SIG-M5 treated with dmso at 0.1 percent for 504 hours (cell line): ENCODE results near the gene MAN2C1.
"Not testable (repeated sequence)": the region's sequence is repeated elsewhere in the genome, so short reads cannot be mapped to it uniquely, and the experiment has no call there.

Source experiments
- DNase-seq: peaks from one replicate; lab custom pipeline; 2025; ENCODE audit not compliant: unreplicated experiment; lab: John Stamatoyannopoulos, UW

MAN2C1 gene

DNA sequence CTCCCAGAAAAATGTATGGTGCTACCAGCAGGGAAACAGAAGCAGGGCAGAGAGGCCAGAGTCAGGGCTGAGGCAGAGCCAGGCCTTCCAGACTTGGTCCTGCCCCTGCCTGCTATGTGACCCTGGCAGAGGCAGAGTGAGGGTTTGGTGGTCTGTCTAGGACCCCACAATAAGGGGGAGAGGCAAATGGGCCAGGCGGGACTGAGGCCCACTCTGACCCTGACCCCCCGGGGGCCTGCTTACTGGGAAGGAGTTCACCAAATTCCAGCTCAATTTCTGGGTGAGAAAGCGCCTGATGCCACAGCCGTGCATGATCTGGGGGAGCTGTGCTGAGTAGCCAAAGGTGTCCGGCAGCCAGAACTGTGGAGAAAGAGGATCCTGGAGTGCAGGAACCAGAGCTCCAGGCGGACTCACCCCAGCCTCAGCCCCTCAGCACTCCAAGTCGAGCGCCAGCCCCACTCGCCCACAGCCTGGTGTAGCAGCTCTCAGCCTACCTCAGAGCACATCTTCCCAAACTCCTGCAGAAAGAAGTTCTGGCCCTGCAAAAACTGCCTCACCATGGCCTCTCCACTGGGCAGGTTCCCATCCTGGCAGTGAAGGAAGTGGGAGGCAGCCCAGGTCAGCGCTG lies 6.9 kb downstream of the MAN2C1 start:
- no peak for DNase-seq

DNA sequence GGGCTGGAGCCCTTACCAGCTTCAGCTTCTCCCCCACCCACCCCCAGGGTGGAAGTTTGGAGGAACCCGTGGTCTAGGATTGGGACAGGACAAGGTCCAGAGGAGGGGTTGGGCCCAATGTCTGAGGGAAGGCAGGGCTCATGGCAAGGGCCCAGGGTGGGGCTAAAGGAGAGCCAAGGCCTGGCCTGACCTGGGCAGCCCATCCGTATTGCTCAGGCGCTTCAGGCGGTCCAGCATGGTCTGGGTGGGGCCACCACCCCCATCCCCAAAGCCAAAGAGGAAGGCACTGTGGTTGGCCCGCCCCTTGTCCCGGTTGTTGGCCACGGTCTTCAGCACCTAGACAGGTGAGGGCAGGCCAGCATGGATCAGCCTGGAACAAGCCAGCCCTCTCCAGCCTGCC lies 7.6 kb downstream of the MAN2C1 start:
- no peak for DNase-seq

DNA sequence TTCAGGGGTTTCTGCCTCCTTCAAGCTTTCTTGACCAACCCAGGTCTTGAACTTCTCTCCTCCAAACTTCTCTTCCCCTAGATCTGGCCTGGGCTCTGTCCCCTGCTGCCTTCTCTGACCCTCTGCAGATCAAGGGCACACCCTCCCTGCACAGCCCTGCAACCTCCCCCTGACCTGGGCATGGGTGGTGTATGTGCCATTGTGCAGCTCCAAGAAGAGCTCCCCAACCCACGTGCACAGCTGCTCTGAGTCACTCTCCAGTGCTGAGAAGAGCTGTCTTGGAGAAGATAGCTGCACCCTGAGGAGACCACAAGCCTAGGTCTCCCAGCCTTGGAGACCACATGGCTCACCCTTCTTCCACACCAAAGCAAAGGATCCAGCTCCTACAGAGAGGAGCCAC lies 8.0 kb downstream of the MAN2C1 start:
- no peak for DNase-seq

DNA sequence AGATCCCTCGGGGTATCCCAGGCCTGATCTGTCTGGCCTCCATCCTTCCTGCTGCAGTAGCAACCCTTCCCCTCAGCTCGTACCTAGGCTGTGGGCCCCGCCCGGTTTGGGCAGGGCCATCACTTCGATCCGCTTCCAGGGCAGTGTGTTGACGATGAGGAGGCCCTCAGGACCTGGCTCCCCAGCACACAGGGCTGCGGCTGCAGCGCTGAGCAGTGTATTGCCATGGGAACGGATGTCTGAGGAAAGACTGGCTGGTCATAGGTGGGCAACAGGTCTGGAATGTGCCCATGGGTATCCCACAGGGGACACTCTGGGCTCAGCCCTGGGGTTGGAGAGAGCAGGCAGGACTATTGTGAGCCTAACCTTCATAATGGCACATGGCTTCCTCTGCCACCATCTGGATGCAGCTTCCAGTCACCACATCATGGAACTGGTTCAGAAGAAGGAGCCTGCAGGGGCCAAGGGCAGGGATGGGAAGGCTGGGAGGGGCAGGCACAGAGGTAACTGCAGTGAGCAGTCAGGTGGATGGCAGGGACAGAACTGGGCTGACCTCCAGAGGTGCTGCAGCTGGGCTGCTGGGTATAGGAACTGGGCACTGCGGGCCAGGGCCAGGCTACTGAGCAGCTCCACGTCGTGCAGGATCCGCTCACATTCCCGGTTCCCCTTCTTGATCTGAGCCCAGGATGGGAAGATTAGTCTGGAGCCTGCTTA lies 8.7 kb downstream of the MAN2C1 start:
- DNase-seq, result no peak

DNA sequence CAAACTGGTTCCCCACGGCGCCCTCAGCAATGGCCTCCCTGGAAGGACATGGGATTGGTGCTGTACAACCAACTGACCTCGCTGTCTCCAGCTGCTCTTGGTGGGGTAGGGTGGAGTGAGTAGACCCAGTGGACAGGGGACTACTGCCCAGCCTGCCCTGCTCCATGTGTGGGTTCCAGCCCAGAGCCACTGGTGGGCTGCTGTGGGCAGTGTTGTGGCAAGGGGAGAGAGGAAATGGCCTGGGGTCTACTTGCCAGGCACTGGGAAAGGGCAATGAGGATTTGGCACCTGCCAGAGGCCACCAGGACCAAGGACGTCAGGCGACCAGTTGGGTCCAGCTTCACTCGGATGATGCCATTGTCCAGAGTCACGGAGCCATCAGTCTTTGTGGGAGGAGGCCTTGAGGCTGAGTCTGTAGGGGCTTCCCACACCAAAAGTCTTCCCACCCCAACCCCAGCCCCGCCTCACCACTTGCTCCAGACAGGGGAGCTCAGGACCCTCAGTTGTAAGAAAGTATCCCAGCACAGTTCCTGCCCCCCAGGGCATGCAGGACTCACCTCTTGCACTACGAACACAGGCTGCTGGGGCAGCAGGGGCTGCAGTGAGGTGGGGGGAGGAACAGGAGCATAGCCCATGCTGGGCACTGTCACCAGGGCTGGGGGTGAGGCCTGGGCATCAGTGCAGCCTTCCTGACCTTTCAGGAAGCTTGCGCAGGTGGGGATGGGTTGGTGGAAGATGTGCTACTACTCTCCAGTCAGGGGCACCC lies 9.5 kb downstream of the MAN2C1 start:
- DNase-seq, result no peak

DNA sequence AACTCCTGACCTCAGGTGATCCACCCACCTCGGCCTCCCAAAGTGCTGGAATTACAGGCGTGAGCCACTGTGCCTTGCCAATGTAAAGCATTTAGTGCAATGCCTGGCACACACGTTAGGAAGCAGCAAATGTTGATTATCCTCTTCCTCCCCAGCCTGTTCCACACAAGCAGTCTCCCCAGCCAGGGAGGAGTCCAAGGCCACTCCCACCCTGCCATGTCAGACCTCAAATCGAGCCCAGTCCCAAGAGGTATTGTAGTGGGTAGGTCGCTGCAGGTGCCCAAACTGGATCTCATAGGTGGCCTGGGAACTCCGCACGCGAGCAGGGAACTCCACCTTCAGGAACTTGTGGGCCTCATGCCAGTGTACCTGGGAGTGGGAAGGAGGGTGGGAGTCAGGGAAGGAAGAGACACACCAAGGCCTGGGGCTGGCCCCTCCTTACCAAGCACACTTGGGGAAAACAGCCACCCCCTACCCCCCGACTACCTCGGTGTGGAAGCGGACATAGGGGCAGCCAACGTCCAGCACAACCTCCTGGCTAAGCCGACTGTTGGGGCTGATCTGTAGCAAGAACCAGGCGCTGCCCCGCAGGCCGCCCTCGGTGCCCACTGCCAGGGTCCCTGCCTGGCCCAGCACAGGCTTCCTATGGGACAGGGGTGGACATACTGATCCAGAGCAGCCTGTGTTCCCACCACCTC lies 10.3 kb downstream of the MAN2C1 start:
- DNase-seq, result no peak

DNA sequence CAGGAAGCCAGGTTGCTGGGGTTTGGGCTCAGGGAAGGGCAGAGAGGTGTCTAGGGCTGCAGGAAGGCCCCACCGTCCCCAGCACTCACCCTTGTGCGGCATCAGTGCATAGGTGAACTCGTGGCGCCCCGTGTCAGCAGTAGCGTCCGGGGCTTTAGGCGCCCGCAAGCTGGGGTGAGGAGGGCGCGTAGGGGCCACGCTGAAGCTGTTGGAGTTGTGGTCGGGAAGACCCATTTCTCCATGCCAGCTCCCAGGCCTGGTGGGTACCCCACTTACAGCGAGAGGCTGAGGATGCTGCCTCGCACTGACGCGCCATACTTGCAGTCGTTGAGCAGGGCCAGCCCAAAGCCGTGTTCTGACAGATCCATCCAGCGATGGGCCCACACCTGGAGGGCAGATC lies 11.9 kb downstream of the MAN2C1 start:
- no peak for DNase-seq

DNA sequence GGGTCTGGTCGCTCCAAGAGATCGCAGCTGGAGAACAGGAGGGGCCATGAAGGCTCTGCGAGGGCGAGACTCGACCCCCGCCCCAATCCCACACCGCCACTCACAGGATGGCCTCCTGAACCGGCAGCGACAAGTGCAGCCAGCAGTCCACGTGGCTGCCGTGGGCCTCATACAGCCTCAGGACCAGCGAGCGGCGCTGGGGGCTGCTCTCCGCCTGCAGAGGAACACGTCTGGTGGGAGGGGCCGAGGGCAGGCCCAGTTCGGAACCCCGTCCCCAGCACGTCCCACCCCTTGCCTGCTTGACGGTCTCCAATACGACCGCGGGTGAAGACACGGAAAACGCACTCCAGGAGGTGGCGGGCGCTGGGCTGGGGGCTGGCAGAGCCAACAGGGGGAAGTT lies 12.4 kb downstream of the MAN2C1 start:
- DNase-seq, result no peak

DNA sequence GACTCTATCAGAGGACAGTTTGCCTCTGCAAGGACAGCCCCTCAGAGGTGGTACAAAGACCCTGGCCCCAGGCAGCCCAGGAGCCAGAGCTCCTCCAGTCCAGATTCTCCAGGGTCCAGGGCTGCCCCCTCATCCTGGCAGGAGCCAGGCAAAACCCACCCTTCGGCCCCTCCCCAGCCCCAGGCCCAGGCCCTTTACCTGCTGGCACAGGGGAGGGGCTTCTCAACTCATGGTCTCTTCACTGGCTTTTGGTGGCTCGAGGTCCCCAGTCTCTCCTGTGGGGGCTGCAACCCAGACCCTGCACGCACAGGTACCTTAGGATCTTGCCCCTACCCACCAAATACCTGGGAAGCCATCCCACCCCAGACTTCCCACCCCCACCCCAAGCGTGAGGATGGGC lies 13.0 kb downstream of the MAN2C1 start:
- DNase-seq, result no peak

DNA sequence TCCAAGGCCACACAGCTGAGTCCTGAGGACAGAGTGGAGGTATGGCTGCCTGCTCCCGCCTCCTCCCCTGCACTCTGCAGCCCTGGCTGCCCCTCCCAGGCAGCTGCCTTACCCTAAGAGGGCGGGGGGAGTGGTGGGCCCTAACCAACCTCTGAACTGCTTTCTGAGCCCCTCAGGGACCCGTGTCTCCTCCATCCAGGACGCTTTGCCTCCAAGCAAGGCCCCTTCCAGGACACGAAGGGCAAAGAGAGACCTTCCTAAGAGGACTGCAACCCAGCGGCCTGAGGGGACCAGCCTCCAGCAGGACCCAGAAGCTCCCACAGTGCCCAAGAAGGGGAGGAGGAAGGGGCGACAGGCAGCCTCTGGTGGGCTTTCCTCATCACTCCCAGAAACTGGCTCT lies 14.0 kb downstream of the MAN2C1 start:
- DNase-seq, result no peak

DNA sequence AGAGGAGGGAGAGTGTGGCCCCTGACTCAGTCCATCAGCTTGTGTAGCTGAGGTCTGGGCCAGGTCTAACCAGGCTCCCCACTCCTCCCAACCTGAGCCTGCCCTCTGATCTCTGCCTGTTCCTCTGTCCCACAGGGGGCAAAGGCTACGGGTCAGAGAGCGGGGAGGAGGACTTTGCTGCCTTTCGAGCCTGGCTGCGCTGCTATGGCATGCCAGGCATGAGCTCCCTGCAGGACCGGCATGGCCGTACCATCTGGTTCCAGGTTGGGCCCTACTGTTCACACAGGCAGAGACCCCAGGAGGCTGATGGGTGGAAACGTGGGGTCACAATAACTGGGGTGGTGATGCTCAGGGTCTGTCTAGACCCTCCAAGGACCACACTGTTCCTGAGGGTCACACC lies 14.8 kb downstream of the MAN2C1 start:
- DNase-seq, result no peak

DNA sequence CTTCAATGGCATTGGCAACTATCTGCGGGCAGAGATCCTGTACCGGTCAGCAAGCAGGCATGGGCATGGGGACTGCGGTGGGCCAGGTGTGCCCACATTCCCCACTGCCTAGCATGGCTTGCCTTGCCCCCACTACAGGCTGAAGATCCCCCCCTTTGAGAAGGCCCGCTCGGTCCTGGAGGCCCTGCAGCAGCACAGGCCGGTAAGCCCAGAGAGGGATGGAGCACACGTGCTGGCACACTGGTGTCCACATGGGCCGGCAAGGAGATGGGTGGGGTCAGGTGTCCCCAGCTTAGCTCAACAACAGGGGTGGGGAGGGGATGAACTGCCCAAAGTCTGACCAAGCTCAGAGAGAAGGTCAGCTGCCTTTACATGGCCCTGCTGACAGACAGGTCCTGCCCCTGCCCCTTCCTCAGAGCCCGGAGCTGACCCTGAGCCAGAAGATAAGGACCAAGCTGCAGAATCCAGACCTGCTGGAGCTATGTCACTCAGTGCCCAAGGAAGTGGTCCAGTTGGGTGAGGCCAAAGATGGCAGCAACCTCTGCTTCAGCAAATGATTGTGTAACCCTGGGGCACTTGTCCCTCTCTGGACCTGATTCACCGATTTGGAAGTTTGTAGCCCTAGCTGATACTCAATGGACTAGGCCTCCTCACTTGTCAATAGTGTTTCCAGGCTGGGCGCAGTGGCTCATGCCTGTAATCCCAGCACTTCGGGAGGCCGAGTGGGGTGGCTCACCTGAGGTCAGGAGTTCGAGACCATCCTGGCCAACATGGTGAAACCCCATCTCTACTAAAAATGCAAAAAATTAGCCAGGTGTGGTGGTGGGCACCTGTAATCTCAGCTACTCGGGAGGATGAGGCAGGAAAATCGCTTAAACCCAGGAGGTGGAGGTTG lies 16.0 kb downstream of the MAN2C1 start:
- DNase-seq, result no peak

DNA sequence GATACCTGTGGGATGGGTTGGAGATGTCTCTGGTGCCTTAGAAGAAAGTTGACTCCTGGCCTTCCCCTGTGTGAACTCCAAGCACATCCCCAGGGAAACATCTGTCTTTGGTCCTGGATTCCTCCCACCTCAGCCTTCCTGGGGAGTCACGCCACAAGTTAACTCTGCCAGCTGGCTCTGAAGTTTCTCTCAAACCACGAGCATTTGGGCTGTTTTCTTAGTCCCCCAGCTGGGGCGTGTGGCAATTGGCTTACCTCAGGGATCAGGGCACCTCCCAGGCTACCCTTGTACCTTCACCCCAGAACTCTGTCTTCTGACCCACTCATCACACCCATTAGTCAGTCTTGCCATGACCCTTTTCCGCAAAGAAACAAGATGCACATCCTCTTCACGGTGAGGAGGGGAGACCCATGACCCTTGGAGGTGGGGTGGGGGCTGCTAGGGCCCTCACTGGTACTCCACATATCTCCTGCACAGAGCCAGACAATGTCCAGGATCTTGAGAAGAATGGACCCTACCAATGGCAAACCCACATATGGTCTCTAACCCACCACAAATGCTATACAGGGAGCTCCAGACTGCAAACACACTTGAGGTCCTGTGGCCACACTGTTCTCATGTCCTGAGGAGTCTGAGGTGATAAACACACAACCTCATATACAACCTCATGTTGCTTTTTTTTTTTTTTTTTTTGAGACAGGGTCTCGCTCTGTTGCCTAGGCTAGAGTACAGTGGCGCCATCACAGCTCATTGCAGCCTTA lies 17.6 kb downstream of the MAN2C1 start:
- no peak for DNase-seq

DNA sequence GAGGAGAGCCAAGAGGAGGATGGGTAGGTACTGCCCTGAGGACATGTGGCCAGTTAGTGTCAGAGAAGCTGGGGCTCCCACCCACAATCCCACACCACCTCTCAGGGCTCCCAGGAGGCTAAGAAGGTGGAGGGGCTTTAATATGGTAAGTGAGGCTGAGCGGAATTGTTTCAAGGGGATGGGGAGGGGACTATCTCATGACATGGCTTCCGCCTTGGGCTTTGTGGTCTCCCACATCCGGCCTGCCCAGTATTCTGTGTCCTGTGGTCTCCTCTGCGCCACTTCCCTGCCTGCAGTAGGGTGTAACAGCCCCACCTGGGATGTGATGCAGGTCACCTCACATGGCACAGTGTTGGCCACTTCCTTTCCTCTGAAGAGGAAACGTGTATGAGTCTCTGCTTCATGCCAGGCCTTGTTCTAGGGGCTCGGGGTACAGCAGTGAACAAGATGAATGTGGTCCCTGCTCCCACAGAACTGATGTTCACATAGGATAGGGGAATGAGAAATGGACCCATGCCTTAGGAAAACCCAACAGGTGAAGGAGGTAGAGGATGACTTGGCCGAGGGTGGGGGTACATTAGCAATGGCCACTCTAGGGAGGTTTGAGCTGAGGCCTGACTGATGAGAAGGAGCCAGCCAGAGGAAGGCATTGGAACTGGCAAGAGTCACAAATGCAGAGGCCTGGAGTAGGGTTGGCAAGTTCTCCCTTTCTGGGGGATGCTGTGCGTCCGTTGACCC lies 18.4 kb downstream of the MAN2C1 start:
- no peak for DNase-seq

DNA sequence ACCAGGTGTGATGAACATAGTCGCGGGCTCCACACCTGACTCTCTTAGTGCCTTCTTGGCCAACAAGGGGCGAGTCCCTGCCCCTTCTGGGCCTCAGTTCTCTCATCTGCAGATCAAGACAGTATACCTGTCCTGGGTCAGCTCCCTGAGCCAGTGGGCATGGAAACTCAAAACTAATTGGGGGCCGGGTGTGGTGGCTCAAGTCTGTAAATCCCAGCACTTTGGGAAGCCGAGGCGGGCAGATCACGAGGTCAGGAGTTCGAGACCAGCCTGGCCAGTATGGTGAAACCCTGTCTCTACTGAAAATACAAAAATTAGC lies 19.1 kb downstream of the MAN2C1 start:
- not testable (repeated sequence) for DNase-seq

DNA sequence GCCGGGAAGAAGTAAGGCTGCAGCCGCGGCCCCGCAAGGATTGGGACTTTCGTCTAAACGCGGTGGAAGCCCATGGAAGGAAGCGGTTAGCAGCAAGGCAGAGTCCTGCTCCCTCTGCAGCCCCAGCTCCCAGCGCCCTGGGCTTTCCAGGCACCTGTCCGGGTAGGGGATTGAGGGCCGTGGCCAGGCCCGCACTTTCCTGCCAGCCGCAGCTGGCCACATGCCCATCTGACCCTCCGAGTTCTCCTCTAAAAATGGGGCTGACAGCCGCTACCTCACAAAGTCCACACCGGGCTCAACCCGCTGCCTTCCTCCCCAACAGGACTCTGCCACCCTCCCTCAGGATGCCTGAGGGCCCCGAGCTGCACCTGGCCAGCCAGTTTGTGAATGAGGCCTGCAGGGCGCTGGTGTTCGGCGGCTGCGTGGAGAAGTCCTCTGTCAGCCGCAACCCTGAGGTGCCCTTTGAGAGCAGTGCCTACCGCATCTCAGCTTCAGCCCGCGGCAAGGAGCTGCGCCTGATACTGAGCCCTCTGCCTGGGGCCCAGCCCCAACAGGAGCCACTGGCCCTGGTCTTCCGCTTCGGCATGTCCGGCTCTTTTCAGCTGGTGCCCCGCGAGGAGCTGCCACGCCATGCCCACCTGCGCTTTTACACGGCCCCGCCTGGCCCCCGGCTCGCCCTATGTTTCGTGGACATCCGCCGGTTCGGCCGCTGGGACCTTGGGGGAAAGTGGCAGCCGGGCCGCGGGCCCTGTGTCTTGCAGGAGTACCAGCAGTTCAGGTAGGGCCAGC lies 19.7 kb downstream of the MAN2C1 start:
- DNase-seq, result no peak

DNA sequence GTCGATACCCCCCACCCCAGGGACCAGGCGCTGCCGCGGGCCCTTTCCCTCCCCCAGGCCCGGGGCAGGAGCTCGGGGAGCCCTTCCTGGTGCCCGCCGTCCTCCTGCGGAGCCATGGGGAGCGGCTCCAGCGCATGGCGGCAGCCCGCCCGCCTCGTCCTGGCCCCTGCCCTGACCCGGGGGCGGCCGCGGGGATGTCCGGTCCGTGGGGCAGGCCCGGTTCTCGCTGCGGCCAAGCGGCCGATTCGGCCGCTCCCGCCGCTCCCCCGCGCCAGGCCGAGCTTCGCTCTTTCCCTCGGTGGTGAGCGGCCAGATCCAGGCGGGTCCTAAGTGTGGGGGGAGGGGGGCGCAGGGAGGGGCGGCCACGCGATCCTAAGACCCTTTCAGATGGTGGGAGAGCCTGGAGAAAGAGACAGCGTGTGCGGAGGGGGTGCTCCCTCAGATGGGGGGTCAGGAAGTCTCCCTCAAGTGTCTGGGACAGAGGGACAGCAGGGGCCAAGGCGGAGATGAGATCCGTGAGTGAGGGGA lies 20.3 kb downstream of the MAN2C1 start:
- DNase-seq, result no peak
